K562 (cell line): ENCODE measurements around the gene ALDOB. TPM values are rescaled to one million over a fixed set of nuclear protein-coding genes. Genes with fewer than 3 reads are reported as not detected.

ENCODE experiments used
- BCOR ChIP-seq: fragments of 450-650 bp; IDR thresholded peaks from 2 replicates; pipeline ENCODE4 v1.6.1; 2016
- CBX3 ChIP-seq, 2 experiments: IDR thresholded peaks; 1 replicate in 1 of 2; 2 replicates in 1 of 2; pipeline ENCODE4 v1.6.1; 2012; ENCODE audit warnings: inconsistent platforms in 2 of 2, low read length in 2 of 2, borderline replicate concordance in 1 of 2, control low read depth in 1 of 2
- RCOR1 ChIP-seq, 2 experiments: IDR thresholded peaks; 2 replicates each; pipeline ENCODE4 v1.6.1; 2012; ENCODE audit warnings: low read depth in 2 of 2, low read length in 2 of 2, borderline replicate concordance in 1 of 2, improper control_type of control experiment in 1 of 2
- ZBTB33 ChIP-seq: sonication (generic); formaldehyde crosslinking; IDR thresholded peaks from 2 replicates; pipeline ENCODE4 v1.8.1; 2023; ENCODE audit warnings: mild to moderate bottlenecking, missing genetic modification reagents
- ZFP30 ChIP-seq: fragments of 250-450 bp; sonication (Bioruptor Pico); IDR thresholded peaks from 2 replicates; pipeline ENCODE4 v1.8.0; 2022; ENCODE audit warnings: moderate library complexity, mild to moderate bottlenecking, inconsistent platforms, borderline replicate concordance
- polyA plus RNA-seq, 8 experiments: library from polyadenylated mRNA; depleted of rRNA in 4 of 8; stranded (reverse) in 5 of 8; unstranded in 3 of 8; fragments of >200 nt; fragmentation: Nextera tagmentation in 2 of 8; fragmentation: Illumina TruSeq in 1 of 8; extraction: Ambion mirVana in 2 of 8; extraction: Trizol in 1 of 8; gene quantifications; 2 replicates each; pipeline versions ENCODE4 v1.2.1 to v1.2.3, GENCODE V29; 2011 to 2014; ENCODE audit warnings: inconsistent platforms in 1 of 8, missing spikeins in 1 of 8
- total RNA-seq, 7 experiments: library from RNA; depleted of rRNA in 6 of 7; stranded (reverse); fragments of >200 nt in 6 of 7; fragmentation: Illumina TruSeq in 2 of 7; extraction: Trizol in 2 of 7; gene quantifications; 2 replicates each; pipeline versions ENCODE4 v1.2.1 to v1.2.3, GENCODE V29; 2011 to 2021; ENCODE audit warnings: low replicate concordance in 1 of 7
- TF ChIP-seq, protein P1 (sequence below): IDR thresholded peaks from 2 replicates; pipeline ENCODE4 v1.6.1; 2011; ENCODE audit not compliant: insufficient read length; ENCODE audit errors: extremely low read depth
- TF ChIP-seq, protein P2 (sequence below): fragments of 250-450 bp; sonication (Bioruptor Pico); IDR thresholded peaks from 2 replicates; pipeline ENCODE4 v1.5.0; 2021
- TF ChIP-seq, protein P3 (sequence below), 2 experiments: fragments of 450-650 bp; formaldehyde crosslinking in 1 of 2; IDR thresholded peaks; 2 replicates each; pipeline versions ENCODE4 v1.4.0 to v1.6.1; 2014 to 2020; ENCODE audit warnings: mild to moderate bottlenecking in 2 of 2, borderline replicate concordance in 1 of 2, low read depth in 1 of 2
- TF ChIP-seq, protein P4 (sequence below): fragments of 450-650 bp; IDR thresholded peaks from 2 replicates; pipeline ENCODE4 v1.6.1; 2016; ENCODE audit warnings: mild to moderate bottlenecking

The ALDOB gene
- total and polyA plus RNA-seq, 9 of the 15 experiments (the other 6 are each of a cell fraction or from before 2014, with no cell fraction given): 0.80 TPM; not detected in 8

GRCh38 chr9:101449071-101449721 is 13.6 kb upstream of the ALDOB start (continued):
- TF ChIP-seq, protein P1, sequence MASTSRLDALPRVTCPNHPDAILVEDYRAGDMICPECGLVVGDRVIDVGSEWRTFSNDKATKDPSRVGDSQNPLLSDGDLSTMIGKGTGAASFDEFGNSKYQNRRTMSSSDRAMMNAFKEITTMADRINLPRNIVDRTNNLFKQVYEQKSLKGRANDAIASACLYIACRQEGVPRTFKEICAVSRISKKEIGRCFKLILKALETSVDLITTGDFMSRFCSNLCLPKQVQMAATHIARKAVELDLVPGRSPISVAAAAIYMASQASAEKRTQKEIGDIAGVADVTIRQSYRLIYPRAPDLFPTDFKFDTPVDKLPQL: no peak
- 0 out of 4 replicates have a peak, but pooled peaks of 1 of the 2 experiments have one; percentile 22 for TF ChIP-seq RCOR1 (IDR thresholded peaks at IDR 0.05; ENCODE audit: borderline replicate concordance in 1 of 2, low read depth in 2 of 2, low read length in 2 of 2)
- peak in 1 of 2 experiments; percentile 38; a peak in 2 of 3 replicates for TF ChIP-seq CBX3 (IDR thresholded peaks at IDR 0.05; ENCODE audit: borderline replicate concordance in 1 of 2, low read length in 2 of 2)
- TF ChIP-seq, protein P2, sequence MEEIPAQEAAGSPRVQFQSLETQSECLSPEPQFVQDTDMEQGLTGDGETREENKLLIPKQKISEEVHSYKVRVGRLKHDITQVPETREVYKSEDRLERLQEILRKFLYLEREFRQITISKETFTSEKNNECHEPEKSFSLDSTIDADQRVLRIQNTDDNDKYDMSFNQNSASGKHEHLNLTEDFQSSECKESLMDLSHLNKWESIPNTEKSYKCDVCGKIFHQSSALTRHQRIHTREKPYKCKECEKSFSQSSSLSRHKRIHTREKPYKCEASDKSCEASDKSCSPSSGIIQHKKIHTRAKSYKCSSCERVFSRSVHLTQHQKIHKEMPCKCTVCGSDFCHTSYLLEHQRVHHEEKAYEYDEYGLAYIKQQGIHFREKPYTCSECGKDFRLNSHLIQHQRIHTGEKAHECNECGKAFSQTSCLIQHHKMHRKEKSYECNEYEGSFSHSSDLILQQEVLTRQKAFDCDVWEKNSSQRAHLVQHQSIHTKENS (CRISPR knock-in tag): no peak
- TF ChIP-seq BCOR: peak; percentile 40; the same call in 1 of the 2 replicates
- TF ChIP-seq ZFP30 (CRISPR knock-in tag): no peak
- peak; percentile 76 for TF ChIP-seq ZBTB33 (CRISPR knock-in tag)
- TF ChIP-seq, protein P3, sequence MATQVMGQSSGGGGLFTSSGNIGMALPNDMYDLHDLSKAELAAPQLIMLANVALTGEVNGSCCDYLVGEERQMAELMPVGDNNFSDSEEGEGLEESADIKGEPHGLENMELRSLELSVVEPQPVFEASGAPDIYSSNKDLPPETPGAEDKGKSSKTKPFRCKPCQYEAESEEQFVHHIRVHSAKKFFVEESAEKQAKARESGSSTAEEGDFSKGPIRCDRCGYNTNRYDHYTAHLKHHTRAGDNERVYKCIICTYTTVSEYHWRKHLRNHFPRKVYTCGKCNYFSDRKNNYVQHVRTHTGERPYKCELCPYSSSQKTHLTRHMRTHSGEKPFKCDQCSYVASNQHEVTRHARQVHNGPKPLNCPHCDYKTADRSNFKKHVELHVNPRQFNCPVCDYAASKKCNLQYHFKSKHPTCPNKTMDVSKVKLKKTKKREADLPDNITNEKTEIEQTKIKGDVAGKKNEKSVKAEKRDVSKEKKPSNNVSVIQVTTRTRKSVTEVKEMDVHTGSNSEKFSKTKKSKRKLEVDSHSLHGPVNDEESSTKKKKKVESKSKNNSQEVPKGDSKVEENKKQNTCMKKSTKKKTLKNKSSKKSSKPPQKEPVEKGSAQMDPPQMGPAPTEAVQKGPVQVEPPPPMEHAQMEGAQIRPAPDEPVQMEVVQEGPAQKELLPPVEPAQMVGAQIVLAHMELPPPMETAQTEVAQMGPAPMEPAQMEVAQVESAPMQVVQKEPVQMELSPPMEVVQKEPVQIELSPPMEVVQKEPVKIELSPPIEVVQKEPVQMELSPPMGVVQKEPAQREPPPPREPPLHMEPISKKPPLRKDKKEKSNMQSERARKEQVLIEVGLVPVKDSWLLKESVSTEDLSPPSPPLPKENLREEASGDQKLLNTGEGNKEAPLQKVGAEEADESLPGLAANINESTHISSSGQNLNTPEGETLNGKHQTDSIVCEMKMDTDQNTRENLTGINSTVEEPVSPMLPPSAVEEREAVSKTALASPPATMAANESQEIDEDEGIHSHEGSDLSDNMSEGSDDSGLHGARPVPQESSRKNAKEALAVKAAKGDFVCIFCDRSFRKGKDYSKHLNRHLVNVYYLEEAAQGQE (IDR thresholded peaks at IDR 0.05; ENCODE audit: borderline replicate concordance): peak; percentile 64; the same call in 1 of the 2 replicates
- TF ChIP-seq, protein P3 (CRISPR knock-in tag; IDR thresholded peaks at IDR 0.05; ENCODE audit: low read depth): no peak
- TF ChIP-seq, protein P4, sequence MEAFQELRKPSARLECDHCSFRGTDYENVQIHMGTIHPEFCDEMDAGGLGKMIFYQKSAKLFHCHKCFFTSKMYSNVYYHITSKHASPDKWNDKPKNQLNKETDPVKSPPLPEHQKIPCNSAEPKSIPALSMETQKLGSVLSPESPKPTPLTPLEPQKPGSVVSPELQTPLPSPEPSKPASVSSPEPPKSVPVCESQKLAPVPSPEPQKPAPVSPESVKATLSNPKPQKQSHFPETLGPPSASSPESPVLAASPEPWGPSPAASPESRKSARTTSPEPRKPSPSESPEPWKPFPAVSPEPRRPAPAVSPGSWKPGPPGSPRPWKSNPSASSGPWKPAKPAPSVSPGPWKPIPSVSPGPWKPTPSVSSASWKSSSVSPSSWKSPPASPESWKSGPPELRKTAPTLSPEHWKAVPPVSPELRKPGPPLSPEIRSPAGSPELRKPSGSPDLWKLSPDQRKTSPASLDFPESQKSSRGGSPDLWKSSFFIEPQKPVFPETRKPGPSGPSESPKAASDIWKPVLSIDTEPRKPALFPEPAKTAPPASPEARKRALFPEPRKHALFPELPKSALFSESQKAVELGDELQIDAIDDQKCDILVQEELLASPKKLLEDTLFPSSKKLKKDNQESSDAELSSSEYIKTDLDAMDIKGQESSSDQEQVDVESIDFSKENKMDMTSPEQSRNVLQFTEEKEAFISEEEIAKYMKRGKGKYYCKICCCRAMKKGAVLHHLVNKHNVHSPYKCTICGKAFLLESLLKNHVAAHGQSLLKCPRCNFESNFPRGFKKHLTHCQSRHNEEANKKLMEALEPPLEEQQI: peak; percentile 73; the same call in 1 of the 2 replicates
